Muscle of leg (tissue), 11 donors: Measurements from ENCODE around the gene ALPG. TPM values are rescaled to one million over a fixed set of nuclear protein-coding genes. Genes with fewer than 3 reads are reported as not detected.
"Not testable (repeated sequence)": the region's sequence is repeated elsewhere in the genome, so short reads cannot be mapped to it uniquely, and the experiment has no call there.

Experiments
- DNase-seq: peaks from one replicate; pipeline ENCODE4 v3.0.0; 2013
- H3K27ac ChIP-seq: one replicate; pipeline ENCODE4 v1.5.1; 2013; ENCODE audit warnings: mild to moderate bottlenecking, low read length, control low read depth
- H3K27me3 ChIP-seq: one replicate; pipeline ENCODE4 v1.6.1; 2013; ENCODE audit warnings: low read length; ENCODE audit not compliant: control insufficient read depth, insufficient read depth
- H3K36me3 ChIP-seq: one replicate; pipeline ENCODE4 v1.6.1; 2013; ENCODE audit warnings: low read length; ENCODE audit not compliant: control insufficient read depth, insufficient read depth
- H3K4me1 ChIP-seq: one replicate; pipeline ENCODE4 v1.6.1; 2013; ENCODE audit warnings: low read length; ENCODE audit not compliant: control insufficient read depth, insufficient read depth
- H3K4me3 ChIP-seq: one replicate; pipeline ENCODE4 v1.5.1; 2013; ENCODE audit warnings: low read length, control low read depth
- H3K9me3 ChIP-seq: replicated peaks from 2 replicates; pipeline ENCODE4 v1.6.1; 2013; ENCODE audit warnings: low read depth, low read length; ENCODE audit not compliant: control insufficient read depth
- WGBS: methylation state at CpG from one replicate; pipeline ENCODE4 v1.1.5; 2013; ENCODE audit warnings: missing lambda C conversion rate; ENCODE audit not compliant: insufficient coverage; 5-methylcytosine and 5-hydroxymethylcytosine counted together
- polyA plus RNA-seq, 8 donors: library from polyadenylated mRNA; unstranded; fragments of 120-200 nt; gene quantifications; one replicate each; pipeline versions ENCODE4 v1.2.1 to v1.2.3, GENCODE V29; 2013; ENCODE audit warnings: inconsistent platforms in 1 of 8, low replicate concordance in 1 of 8; ENCODE audit not compliant: insufficient read length in 8 of 8, insufficient read depth in 1 of 8
- total RNA-seq: library from RNA; stranded (reverse); fragments of 120-200 nt; gene quantifications from one replicate; pipeline ENCODE4 v1.2.4, GENCODE V29; 2013

ALPG gene
- total and polyA plus RNA-seq, 9 donors, result not detected

GRCh38 chr2:232419245-232420072, 12.8 kb downstream of the ALPG start:
- H3K4me3 ChIP-seq, result no peak overlapping the region
- H3K27me3 ChIP-seq, result peaks cover 78% of the 10 kb centered on the region
- no peak for DNase-seq
- H3K36me3 ChIP-seq, result no peaks in the 10 kb centered on the region
- WGBS, result 2% methylated on average over 76 of the region's 79 CpGs
- H3K9me3 ChIP-seq, result peaks cover 12% of the 10 kb centered on the region
- H3K4me1 ChIP-seq, result peaks cover 25% of the 10 kb centered on the region
- no peak overlapping the region for H3K27ac ChIP-seq

GRCh38 chr2:232420073-232420454, 13.4 kb downstream of the ALPG start:
- WGBS, result 0% methylated on average over 11 of the region's 22 CpGs
- Histone ChIP-seq H3K4me1 (peaks cover 25% of the 10 kb centered on the region), H3K27ac (no peak overlapping the region), H3K4me3 (no peak overlapping the region), H3K36me3 (no peaks in the 10 kb centered on the region), H3K27me3 (peaks cover 76% of the 10 kb centered on the region), H3K9me3 (peaks cover 12% of the 10 kb centered on the region)
- DNase-seq, result no peak

- no peaks in the 10 kb centered on the region for H3K36me3 ChIP-seq
- DNase-seq, result no peak
- peaks cover 12% of the 10 kb centered on the region for H3K9me3 ChIP-seq
- no peak overlapping the region for H3K27ac ChIP-seq
- no peak overlapping the region for H3K4me3 ChIP-seq
- H3K4me1 ChIP-seq, result peaks cover 25% of the 10 kb centered on the region
- peaks cover 75% of the 10 kb centered on the region for H3K27me3 ChIP-seq
- WGBS, result under 1% methylated on average over 78 of the region's 79 CpGs
Observed at GRCh38 chr2:232420463-232421188, 14.0 kb downstream of the ALPG start.

- Histone ChIP-seq H3K27me3 (peaks cover 71% of the 10 kb centered on the region), H3K4me1 (peaks cover 25% of the 10 kb centered on the region), H3K36me3 (no peaks in the 10 kb centered on the region), H3K27ac (no peak overlapping the region), H3K9me3 (peaks cover 12% of the 10 kb centered on the region), H3K4me3 (no peak overlapping the region)
- WGBS, result 14% methylated on average over 19 of the region's 22 CpGs
- no peak for DNase-seq
Observed at GRCh38 chr2:232421189-232421785, 14.6 kb downstream of the ALPG start.

DNA sequence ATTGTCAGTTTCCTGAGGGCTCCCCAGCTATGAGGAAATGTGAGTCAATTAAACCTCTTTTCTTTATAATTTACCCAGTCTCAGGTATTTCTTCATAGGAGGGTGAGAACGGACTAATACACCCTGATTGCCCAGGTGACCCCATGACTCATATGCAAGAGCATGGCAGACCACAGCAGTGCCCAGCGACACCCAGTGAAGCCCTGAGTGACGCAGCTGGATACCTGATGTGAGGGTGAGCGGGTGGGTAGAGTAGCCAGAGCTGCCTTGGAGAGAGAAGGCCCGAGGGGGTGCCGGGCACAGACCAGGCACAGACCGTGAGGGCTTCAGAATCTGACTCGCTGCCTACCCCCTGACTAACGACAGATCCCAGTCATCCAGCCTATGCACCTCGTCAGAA, 15.4 kb downstream of the ALPG start:
- Histone ChIP-seq H3K4me1 (peaks cover 25% of the 10 kb centered on the region), H3K36me3 (no peaks in the 10 kb centered on the region), H3K27ac (no peak overlapping the region), H3K4me3 (no peak overlapping the region), H3K27me3 (peaks cover 65% of the 10 kb centered on the region), H3K9me3 (peaks cover 12% of the 10 kb centered on the region)
- 96% methylated on average over 7 of the region's 10 CpGs for WGBS
- no peak for DNase-seq

DNA sequence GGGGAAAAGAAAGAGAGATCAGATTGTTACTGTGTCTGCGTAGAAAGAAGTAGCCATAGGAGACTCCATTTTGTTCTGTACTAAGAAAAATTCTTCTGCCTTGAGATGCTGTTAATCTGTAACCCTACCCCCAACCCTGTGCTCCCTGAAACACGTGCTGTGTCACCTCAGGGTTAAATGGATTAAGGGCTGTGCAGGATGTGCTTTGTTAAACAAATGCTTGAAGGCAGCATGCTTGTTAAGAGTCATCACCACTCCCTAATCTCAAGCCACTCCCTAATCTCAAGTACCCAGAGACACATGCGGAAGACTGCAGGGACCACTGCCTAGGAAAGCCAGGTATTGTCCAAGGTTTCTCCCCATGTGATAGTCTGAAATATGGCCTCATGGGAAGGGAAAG, 16.4 kb downstream of the ALPG start:
- not testable (repeated sequence) for H3K36me3 ChIP-seq, H3K4me3 ChIP-seq, H3K27ac ChIP-seq, DNase-seq
- peaks cover 12% of the 10 kb centered on the region for H3K9me3 ChIP-seq
- no CpG with 5 or more reads among the region's 3 CpGs for WGBS
- peaks cover 56% of the 10 kb centered on the region for H3K27me3 ChIP-seq
- peaks cover 24% of the 10 kb centered on the region for H3K4me1 ChIP-seq

- not testable (repeated sequence) for H3K27ac ChIP-seq, H3K4me3 ChIP-seq, DNase-seq, H3K36me3 ChIP-seq
- WGBS, result 0% methylated on average over 1 of the region's 7 CpGs
- peaks cover 12% of the 10 kb centered on the region for H3K9me3 ChIP-seq
- peaks cover 52% of the 10 kb centered on the region for H3K27me3 ChIP-seq
- peaks cover 20% of the 10 kb centered on the region for H3K4me1 ChIP-seq
Observed at GRCh38 chr2:232423407-232423806, 16.8 kb downstream of the ALPG start.

GRCh38 chr2:232431705-232432590, 25.3 kb downstream of the ALPG start:
- WGBS, result 88% methylated on average over 14 of the region's 16 CpGs
- no peak for DNase-seq

GRCh38 chr2:232432598-232433184, 26.0 kb downstream of the ALPG start:
- WGBS, result 65% methylated on average over 13 of the region's 16 CpGs
- no peak for DNase-seq
- H3K36me3 ChIP-seq, result no peaks in the 10 kb centered on the region

More at GRCh38 chr2:232431705-232432590, 25.3 kb downstream of the ALPG start:
- Histone ChIP-seq H3K9me3 (no peaks in the 10 kb centered on the region), H3K36me3 (no peaks in the 10 kb centered on the region), H3K27ac (no peak overlapping the region), H3K27me3 (peaks cover 4% of the 10 kb centered on the region), H3K4me1 (no peaks in the 10 kb centered on the region), H3K4me3 (no peak overlapping the region)

More at GRCh38 chr2:232432598-232433184, 26.0 kb downstream of the ALPG start:
- Histone ChIP-seq H3K27me3 (peaks cover 4% of the 10 kb centered on the region), H3K4me3 (no peak overlapping the region), H3K4me1 (no peaks in the 10 kb centered on the region), H3K9me3 (no peaks in the 10 kb centered on the region), H3K27ac (no peak overlapping the region)
